CD14-positive monocyte (primary cell): ENCODE data around the gene CLN5. TPM values are rescaled to one million over a fixed set of nuclear protein-coding genes. Genes with fewer than 3 reads are reported as not detected.

Source experiments
- DNase-seq, 3 donors: peaks; one replicate each; pipeline ENCODE4 v3.0.0-alpha.2; 2011 to 2022
- H2AFZ ChIP-seq: 2 replicates; pipeline ENCODE4 v1.6.0; 2012; ENCODE audit warnings: mild to moderate bottlenecking, low read depth, low read length, inconsistent platforms; ENCODE audit not compliant: insufficient read depth, poor library complexity, severe bottlenecking
- H3K27ac ChIP-seq, 2 donors: 1 replicate in 1 of 2; 2 replicates in 1 of 2; pipeline ENCODE4 v1.5.1; 2012 to 2013; ENCODE audit warnings: low read length in 2 of 2, control low read depth in 1 of 2, inconsistent platforms in 1 of 2, low read depth in 1 of 2, mild to moderate bottlenecking in 1 of 2
- H3K27me3 ChIP-seq, 2 donors: one replicate each; pipeline versions ENCODE4 v1.6.0 to v1.6.1; 2011 to 2013; ENCODE audit warnings: low read length in 2 of 2; ENCODE audit not compliant: control insufficient read depth in 2 of 2, insufficient read depth in 2 of 2
- H3K36me3 ChIP-seq, 2 donors: replicated peaks in 1 of 2; 1 replicate in 1 of 2; 2 replicates in 1 of 2; pipeline versions ENCODE4 v1.5.1 to v1.6.1; 2012 to 2013; ENCODE audit warnings: low read length in 2 of 2, control low read depth in 1 of 2, inconsistent platforms in 1 of 2, mild to moderate bottlenecking in 1 of 2; ENCODE audit not compliant: insufficient read depth in 2 of 2, control insufficient read depth in 1 of 2
- H3K4me1 ChIP-seq, 2 donors: 1 replicate in 1 of 2; 2 replicates in 1 of 2; pipeline versions ENCODE4 v1.5.1 to v1.6.1; 2012 to 2013; ENCODE audit warnings: low read length in 2 of 2, control low read depth in 1 of 2, inconsistent platforms in 1 of 2, mild to moderate bottlenecking in 1 of 2, moderate library complexity in 1 of 2; ENCODE audit not compliant: insufficient read depth in 2 of 2, control insufficient read depth in 1 of 2
- H3K4me2 ChIP-seq: replicated peaks from 2 replicates; pipeline ENCODE3; 2012; ENCODE audit warnings: low read length, moderate library complexity, mild to moderate bottlenecking; ENCODE audit not compliant: poor library complexity, severe bottlenecking; ENCODE audit errors: extremely low read depth
- H3K4me3 ChIP-seq, 3 experiments: fragments of 200-600 bp in 1 of 3; sonication (generic) in 1 of 3; replicated peaks in 1 of 3; 1 replicate in 2 of 3; 2 replicates in 1 of 3; pipeline ENCODE4 v1.5.1; 2011 to 2013; ENCODE audit warnings: low read length in 3 of 3, mild to moderate bottlenecking in 3 of 3, control low read depth in 2 of 3, low read depth in 2 of 3, inconsistent platforms in 1 of 3, moderate library complexity in 1 of 3
- H3K79me2 ChIP-seq: 2 replicates; pipeline ENCODE4 v1.6.0; 2012; ENCODE audit warnings: mild to moderate bottlenecking, control low read depth, inconsistent platforms, low read length, moderate library complexity; ENCODE audit not compliant: insufficient read depth
- H3K9ac ChIP-seq: 2 replicates; pipeline ENCODE4 v1.6.0; 2017; ENCODE audit warnings: low read length, mild to moderate bottlenecking; ENCODE audit not compliant: insufficient read depth, poor library complexity, severe bottlenecking
- H3K9me3 ChIP-seq, 2 donors: replicated peaks in 1 of 2; 1 replicate in 1 of 2; 2 replicates in 1 of 2; pipeline versions ENCODE4 v1.5.1 to v1.6.1; 2012 to 2013; ENCODE audit warnings: low read length in 2 of 2, control low read depth in 1 of 2; ENCODE audit not compliant: control insufficient read depth in 1 of 2, insufficient read depth in 1 of 2
- H4K20me1 ChIP-seq: 2 replicates; pipeline ENCODE4 v1.6.0; 2012; ENCODE audit warnings: mild to moderate bottlenecking, low read length, control low read depth, moderate library complexity; ENCODE audit not compliant: insufficient read depth
- H3K27ac Mint-ChIP-seq, 7 donors: one replicate each; pipeline ENCODE4 v1.8.0; 2020; ENCODE audit warnings: mild to moderate bottlenecking in 7 of 7, mixed read lengths in 7 of 7, moderate library complexity in 6 of 7, inconsistent platforms in 2 of 7
- H3K27me3 Mint-ChIP-seq, 3 donors: one replicate each; pipeline ENCODE4 v1.8.0; 2021 to 2022; ENCODE audit warnings: low read depth in 3 of 3, mild to moderate bottlenecking in 3 of 3, mixed read lengths in 3 of 3, moderate library complexity in 3 of 3, inconsistent platforms in 1 of 3
- H3K36me3 Mint-ChIP-seq, 2 donors: one replicate each; pipeline ENCODE4 v1.8.0; 2020; ENCODE audit warnings: mixed read lengths in 2 of 2, inconsistent platforms in 1 of 2, mild to moderate bottlenecking in 1 of 2
- H3K4me1 Mint-ChIP-seq: one replicate; pipeline ENCODE4 v1.8.0; 2020; ENCODE audit warnings: mild to moderate bottlenecking, mixed read lengths
- H3K4me3 Mint-ChIP-seq, 2 donors: one replicate each; pipeline ENCODE4 v1.8.0; 2020; ENCODE audit warnings: mild to moderate bottlenecking in 2 of 2, mixed read lengths in 2 of 2, moderate library complexity in 1 of 2
- H3K9me3 Mint-ChIP-seq, 7 donors: one replicate each; pipeline ENCODE4 v1.8.0; 2020 to 2022; ENCODE audit warnings: mixed read lengths in 7 of 7, mild to moderate bottlenecking in 6 of 7, moderate library complexity in 6 of 7, inconsistent platforms in 2 of 7
- CTCF ChIP-seq: fragments of 200-600 bp; IDR thresholded peaks from one replicate; pipeline ENCODE4 v1.8.0; 2022; ENCODE audit warnings: antibody characterized with exemption, mild to moderate bottlenecking
- WGBS: methylation state at CpG from one replicate; pipeline ENCODE4 v1.1.5; 2013; ENCODE audit warnings: missing lambda C conversion rate; ENCODE audit not compliant: insufficient coverage; 5-methylcytosine and 5-hydroxymethylcytosine counted together
- intact Hi-C, 2 donors: fragments of 100-400 bp; cut with micrococcal nuclease; formaldehyde crosslinking; loops; one replicate each; pipeline versions ENCODE4 v1.15.0 to v1.15.1; 2023
- polyA plus RNA-seq, 3 donors: library from polyadenylated mRNA; depleted of rRNA in 1 of 3; unstranded in 2 of 3; stranded (reverse) in 1 of 3; fragments of 300-500 nt in 2 of 3; fragments of >200 nt in 1 of 3; fragmentation: Illumina TruSeq in 2 of 3; gene quantifications; 1 replicate in 2 of 3; 2 replicates in 1 of 3; pipeline ENCODE4 v1.2.3, GENCODE V29; 2012 to 2021

The CLN5 gene
- polyA plus RNA-seq, 3 donors = 9.8 to 22.1 (median 21.5) TPM

DNA sequence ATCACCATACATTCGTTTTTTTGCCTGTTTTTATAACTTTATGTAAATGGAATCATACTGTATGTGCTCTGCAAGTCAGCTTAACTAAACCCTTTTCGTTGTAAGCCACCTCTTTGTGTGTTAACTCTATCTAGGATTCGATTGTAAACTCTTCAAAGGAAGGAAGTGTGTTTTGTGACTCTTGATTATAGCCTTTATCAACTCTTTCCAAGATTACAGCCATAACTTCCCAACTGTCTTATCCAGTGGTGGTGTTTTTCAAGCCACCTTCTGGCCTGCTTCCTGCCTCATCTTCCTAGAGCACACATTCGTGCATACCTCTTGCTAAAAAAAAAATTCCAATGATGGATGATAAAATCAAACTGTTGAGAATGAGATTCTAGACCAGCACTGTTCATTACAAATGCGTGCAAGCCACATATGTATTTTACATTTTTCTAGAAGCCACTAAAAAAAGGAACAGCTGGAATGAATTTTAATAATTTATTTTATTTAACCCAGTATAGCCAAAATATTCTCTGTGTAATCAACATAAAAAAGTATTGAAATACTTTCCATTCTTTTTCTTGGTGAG is 47.1 kb downstream of the CLN5 start:
- no peak overlapping the region for H3K27ac Mint-ChIP-seq
- H3K4me2 ChIP-seq = no peak overlapping the region
- H2AFZ ChIP-seq = no peak overlapping the region
- H3K4me3 Mint-ChIP-seq = no peak overlapping the region
- peaks cover 5% of the 10 kb centered on the region for H3K4me1 Mint-ChIP-seq
- H3K4me3 ChIP-seq = no peak overlapping the region
- TF ChIP-seq CTCF = no peak
- no CpG with 5 or more reads among the region's 5 CpGs for WGBS
- H3K79me2 ChIP-seq = no peaks in the 10 kb centered on the region
- H3K9me3 ChIP-seq = no peaks in the 10 kb centered on the region
- H3K27me3 Mint-ChIP-seq = peaks cover 0 to 1% (median 0%) of the 10 kb centered on the region in 3 donors
- H4K20me1 ChIP-seq = no peaks in the 10 kb centered on the region
- DNase-seq = no peak
- peaks cover 4 to 12% of the 10 kb centered on the region in 2 donors for H3K36me3 ChIP-seq
- no peak overlapping the region for H3K27ac ChIP-seq
- H3K9me3 Mint-ChIP-seq = peaks cover 0 to 3% (median 0%) of the 10 kb centered on the region in 7 donors
- H3K36me3 Mint-ChIP-seq = peaks cover 15 to 17% of the 10 kb centered on the region in 2 donors
- intact Hi-C loops = no loop called here
- H3K27me3 ChIP-seq = no peaks in the 10 kb centered on the region
- no peak overlapping the region for H3K9ac ChIP-seq
- no peaks in the 10 kb centered on the region for H3K4me1 ChIP-seq

GRCh38 chr13:77040076-77040475 is 48.2 kb downstream of the CLN5 start:
- H3K9me3 Mint-ChIP-seq = peaks cover 0 to 3% (median 0%) of the 10 kb centered on the region in 7 donors
- H3K4me1 Mint-ChIP-seq = peaks cover 5% of the 10 kb centered on the region
- no peak overlapping the region for H3K4me3 Mint-ChIP-seq
- H3K27ac Mint-ChIP-seq = no peak overlapping the region
- no peak overlapping the region for H3K9ac ChIP-seq
- no peak for TF ChIP-seq CTCF
- no peak overlapping the region for H3K4me2 ChIP-seq
- peaks cover 0 to 1% (median 0%) of the 10 kb centered on the region in 3 donors for H3K27me3 Mint-ChIP-seq
- no peaks in the 10 kb centered on the region for H3K27me3 ChIP-seq
- H2AFZ ChIP-seq = no peak overlapping the region
- H3K4me1 ChIP-seq = no peaks in the 10 kb centered on the region
- H3K79me2 ChIP-seq = no peaks in the 10 kb centered on the region
- WGBS = 100% methylated on average over 5 of the region's 7 CpGs
- H3K9me3 ChIP-seq = no peaks in the 10 kb centered on the region
- no peaks in the 10 kb centered on the region for H4K20me1 ChIP-seq
- DNase-seq = no peak
- H3K36me3 ChIP-seq = peaks cover 13 to 22% of the 10 kb centered on the region in 2 donors
- no peak overlapping the region for H3K27ac ChIP-seq
- intact Hi-C loops = no loop called here
- H3K4me3 ChIP-seq = no peak overlapping the region
- H3K36me3 Mint-ChIP-seq = peaks cover 23% of the 10 kb centered on the region in 2 donors
